ENCODE measurements around the gene EFCAB12. TPM values are rescaled to one million over a fixed set of nuclear protein-coding genes. Genes with fewer than 3 reads are reported as not detected.

Gene EFCAB12
- total and polyA plus RNA-seq, 2 of the 4 experiments (the other 2 are of a cell fraction) = under 0.01 to 0.17 TPM

DNA sequence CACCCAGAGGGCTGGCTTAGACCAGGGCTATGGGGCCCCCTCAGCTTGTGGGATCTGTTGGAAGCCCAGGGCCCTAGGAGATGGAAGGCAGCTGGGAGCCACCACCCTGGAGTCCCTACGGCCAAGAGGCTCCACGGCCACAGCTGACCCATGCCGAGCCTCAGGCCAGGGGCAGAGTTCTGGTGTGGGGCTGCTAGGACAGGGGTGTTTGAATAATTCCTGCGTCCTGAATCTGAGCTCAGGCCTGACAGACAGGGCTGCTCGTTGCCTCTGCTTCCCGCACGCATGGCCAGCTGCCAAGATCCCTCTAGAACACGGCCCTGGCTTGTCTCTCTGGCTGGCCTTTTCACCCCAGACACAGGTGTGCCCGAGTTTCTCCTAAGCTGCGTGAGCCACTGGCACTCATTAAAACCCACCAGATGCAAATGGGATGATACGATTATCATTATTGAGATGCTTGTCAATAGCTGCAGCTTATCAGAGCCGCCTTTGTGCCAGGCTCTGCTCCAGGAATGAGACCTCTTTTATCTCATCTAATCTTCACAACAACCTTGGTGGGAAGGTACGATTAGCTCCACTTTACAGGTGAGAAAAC is 70.2 kb downstream of the EFCAB12 start:
- no peaks in the 10 kb centered on the region; the same call in 1 of the 2 replicates for H3K9me1 ChIP-seq (ENCODE audit: insufficient read depth, low read length)
- no peaks in the 10 kb centered on the region for H4K20me1 ChIP-seq (ENCODE audit: insufficient read depth, low read length)
- no TSS peak for BruUV-seq (replicated peaks)
- H3K14ac ChIP-seq (replicated peaks; ENCODE audit: low read depth, low read length) = no peak overlapping the region
- DNase-seq (no peak), ATAC-seq (ENCODE audit: low read depth) (no peak)
- no peak overlapping the region for H4K8ac ChIP-seq (ENCODE audit: low read depth in 2 of 2, low read length in 2 of 2)
- no peak overlapping the region for H2BK5ac ChIP-seq (ENCODE audit: low read depth, low read length, poor library complexity, severe bottlenecking)
- no peak overlapping the region for H3K27ac ChIP-seq (ENCODE audit: insufficient read depth, low read length)
- no peak overlapping the region for H4K91ac ChIP-seq (ENCODE audit: insufficient read depth, low read depth, low read length)
- TF ChIP-seq, protein P1, sequence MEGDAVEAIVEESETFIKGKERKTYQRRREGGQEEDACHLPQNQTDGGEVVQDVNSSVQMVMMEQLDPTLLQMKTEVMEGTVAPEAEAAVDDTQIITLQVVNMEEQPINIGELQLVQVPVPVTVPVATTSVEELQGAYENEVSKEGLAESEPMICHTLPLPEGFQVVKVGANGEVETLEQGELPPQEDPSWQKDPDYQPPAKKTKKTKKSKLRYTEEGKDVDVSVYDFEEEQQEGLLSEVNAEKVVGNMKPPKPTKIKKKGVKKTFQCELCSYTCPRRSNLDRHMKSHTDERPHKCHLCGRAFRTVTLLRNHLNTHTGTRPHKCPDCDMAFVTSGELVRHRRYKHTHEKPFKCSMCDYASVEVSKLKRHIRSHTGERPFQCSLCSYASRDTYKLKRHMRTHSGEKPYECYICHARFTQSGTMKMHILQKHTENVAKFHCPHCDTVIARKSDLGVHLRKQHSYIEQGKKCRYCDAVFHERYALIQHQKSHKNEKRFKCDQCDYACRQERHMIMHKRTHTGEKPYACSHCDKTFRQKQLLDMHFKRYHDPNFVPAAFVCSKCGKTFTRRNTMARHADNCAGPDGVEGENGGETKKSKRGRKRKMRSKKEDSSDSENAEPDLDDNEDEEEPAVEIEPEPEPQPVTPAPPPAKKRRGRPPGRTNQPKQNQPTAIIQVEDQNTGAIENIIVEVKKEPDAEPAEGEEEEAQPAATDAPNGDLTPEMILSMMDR (conservative IDR thresholded peaks at IDR 0.05; ENCODE audit: low read depth, low read length) = no peak
- no peak for TF ChIP-seq POLR2A (IDR thresholded peaks at IDR 0.05; ENCODE audit: low read depth, low read length)
- no peak for TF ChIP-seq ELK1 (IDR thresholded peaks at IDR 0.05; ENCODE audit: borderline replicate concordance, low read depth, low read length)
- no peak overlapping the region for H3K56ac ChIP-seq (ENCODE audit: extremely low read depth, insufficient read depth, low read length)
- no peak overlapping the region; the same call in 1 of the 2 replicates for H2AK5ac ChIP-seq (ENCODE audit: low read depth, low read length)
- no peaks in the 10 kb centered on the region; the same call in 1 of the 2 replicates for H3K27me3 ChIP-seq (ENCODE audit: control insufficient read depth, insufficient read depth, low read length)
- H2BK20ac ChIP-seq (ENCODE audit: low read depth, low read length) = no peak overlapping the region
- H3K36me3 ChIP-seq (ENCODE audit: control insufficient read depth, insufficient read depth, low read length) = no peaks in the 10 kb centered on the region
- H3K9ac ChIP-seq (ENCODE audit: low read depth, low read length) = no peak overlapping the region
- H4K5ac ChIP-seq (ENCODE audit: low read depth, low read length) = no peak overlapping the region
- H3K4me1 ChIP-seq (ENCODE audit: control insufficient read depth, insufficient read depth, low read length) = no peaks in the 10 kb centered on the region; the same call in 1 of the 2 replicates
- H2AFZ ChIP-seq (replicated peaks; ENCODE audit: low read length, poor library complexity) = peak overlapping the region; percentile 6
- POLR2A ChIA-PET (ENCODE audit: unreplicated experiment) = no interaction called here
- dilution Hi-C loops (cut with HindIII; ENCODE audit: low sequenced_read_pairs, unreplicated experiment) = no loop called here
- H3K79me1 ChIP-seq (ENCODE audit: low read depth in 1 of 2, low read length in 2 of 2) = no peaks in the 10 kb centered on the region
- no peak overlapping the region for H2AK9ac ChIP-seq (replicated peaks; ENCODE audit: low read depth, low read length, poor library complexity)
- H2BK120ac ChIP-seq (ENCODE audit: low read depth, low read length) = no peak overlapping the region
- no peak overlapping the region for H3K4ac ChIP-seq (ENCODE audit: low read depth, low read length)
- 64% methylated on average over 5 of the region's 13 CpGs; no CpG with 5 or more reads in 1 of the 2 experiments for WGBS, 2 experiments (ENCODE audit: extremely low coverage in 2 of 2, insufficient read length in 1 of 2)
- H3K18ac ChIP-seq (ENCODE audit: low read depth, low read length) = no peak overlapping the region
- intact Hi-C loops (cut with micrococcal nuclease) = no loop called here
- in situ Hi-C loops (cut with MboI; ENCODE audit: low sequenced_read_pairs) = no loop called here
- no peak overlapping the region for H2BK15ac ChIP-seq (ENCODE audit: low read depth, low read length)
- no peaks in the 10 kb centered on the region for H3K9me3 ChIP-seq (ENCODE audit: control insufficient read depth, insufficient read depth, low read length)
- no peak overlapping the region for H3K23ac ChIP-seq (ENCODE audit: low read depth, low read length)
- no peak overlapping the region for H3K4me2 ChIP-seq (ENCODE audit: low read depth, low read length)
- H3K4me3 ChIP-seq (ENCODE audit: insufficient read depth, low read depth, low read length) = no peak overlapping the region
- CTCF ChIA-PET = interaction anchor here (0.6 kb wide), 1 partner anchor 18 kb away, joined by 4 read pairs; no protein-coding TSS in a partner anchor
